Psoas muscle (tissue), 8 donors: Measurements from ENCODE around the gene MBD3. TPM values are rescaled to one million over a fixed set of nuclear protein-coding genes. Genes with fewer than 3 reads are reported as not detected.

Experiments
- ATAC-seq, 4 donors: fragments of 200-7000 bp; cut with Tn5 transposase; one replicate each; pipeline ENCODE4 v1.9.1; 2020; ENCODE audit warnings: moderate library complexity in 3 of 4, mild to moderate bottlenecking in 2 of 4
- DNase-seq, 2 donors: peaks; one replicate each; pipeline ENCODE4 v3.0.0-alpha.2; 2020
- H3K27ac ChIP-seq: fragments of 200-600 bp; one replicate; pipeline ENCODE4 v1.8.0; 2022
- H3K27me3 ChIP-seq, 3 donors: fragments of 200-600 bp in 1 of 3; one replicate each; pipeline versions ENCODE4 v1.6.1 to v1.8.0; 2013 to 2022; ENCODE audit warnings: low read length in 2 of 3, mild to moderate bottlenecking in 2 of 3, moderate library complexity in 1 of 3; ENCODE audit not compliant: insufficient read depth in 3 of 3
- H3K36me3 ChIP-seq, 2 donors: fragments of 200-600 bp in 1 of 2; one replicate each; pipeline versions ENCODE4 v1.6.1 to v1.8.0; 2013 to 2022; ENCODE audit warnings: low read depth in 1 of 2, mild to moderate bottlenecking in 1 of 2, moderate library complexity in 1 of 2; ENCODE audit not compliant: insufficient read depth in 1 of 2
- H3K4me1 ChIP-seq: fragments of 200-600 bp; one replicate; pipeline ENCODE4 v1.8.0; 2022
- H3K4me3 ChIP-seq: fragments of 200-600 bp; one replicate; pipeline ENCODE4 v1.8.0; 2022; ENCODE audit warnings: mild to moderate bottlenecking
- H3K9me3 ChIP-seq: fragments of 200-600 bp; one replicate; pipeline ENCODE4 v1.8.0; 2022
- WGBS, 3 donors: extraction: QIAGEN DNeasy Blood & Tissue Kit; methylation state at CpG; one replicate each; pipeline versions ENCODE4 v1.1.6 to v1.1.7; 2013; 5-methylcytosine and 5-hydroxymethylcytosine counted together
- intact Hi-C, 2 donors: fragments of 100-400 bp; cut with DNase I; formaldehyde crosslinking; loops; one replicate each; pipeline versions ENCODE4 v1.11.0 to v1.14.2; 2022
- polyA plus RNA-seq, 3 donors: library from polyadenylated mRNA; stranded (reverse); fragments of 200-250 nt; gene quantifications; one replicate each; pipeline ENCODE4 v1.2.3, GENCODE V29; 2013
- total RNA-seq, 4 donors: library from RNA; stranded (reverse); fragmentation: NEBNext Ultra II Directional in 2 of 4; extraction: Animal tissue kit (Norgen Biotek cat#: 25700) in 2 of 4; gene quantifications; one replicate each; pipeline versions ENCODE4 v1.2.1 to v1.2.4, GENCODE V29; 2021 to 2023
- TF ChIP-seq, protein P1 (sequence below): fragments of 200-600 bp; IDR thresholded peaks from one replicate; pipeline ENCODE4 v1.8.0; 2022; ENCODE audit warnings: antibody characterized with exemption
- donor health status: healthy with polysubstance abuse.
- donor health status: DM: no; HTN: no; CAD: no; lungs with moderate emphysema.
- donor health status: Bipolar disorder and iron deficiency.
- donor health status: healthy.
- donor health status: DM: yes; HTN: yes; CAD: no.
- donor health status: DM: no; HTN: no; CAD: no.
- donor health status: DM: no; HTN: no; CAD: no.
- donor health status: DM: yes; HTN: yes; CAD: no.

MBD3 gene
- total and polyA plus RNA-seq, 7 donors = 44.1 to 137 (median 83.6) TPM

- intact Hi-C loops = no loop called here
- no peak for DNase-seq
- Histone ChIP-seq H3K4me1 (peaks cover 15% of the 10 kb centered on the region), H3K27ac (no peak overlapping the region), H3K4me3 (no peak overlapping the region), H3K9me3 (no peaks in the 10 kb centered on the region), H3K27me3 (no peaks in the 10 kb centered on the region), H3K36me3 (peaks cover 7 to 54% of the 10 kb centered on the region in 2 donors)
- 86 to 91% (median 88%) methylated on average over 70 to 87 of the region's 87 CpGs for WGBS, 3 donors
- TF ChIP-seq, protein P1, sequence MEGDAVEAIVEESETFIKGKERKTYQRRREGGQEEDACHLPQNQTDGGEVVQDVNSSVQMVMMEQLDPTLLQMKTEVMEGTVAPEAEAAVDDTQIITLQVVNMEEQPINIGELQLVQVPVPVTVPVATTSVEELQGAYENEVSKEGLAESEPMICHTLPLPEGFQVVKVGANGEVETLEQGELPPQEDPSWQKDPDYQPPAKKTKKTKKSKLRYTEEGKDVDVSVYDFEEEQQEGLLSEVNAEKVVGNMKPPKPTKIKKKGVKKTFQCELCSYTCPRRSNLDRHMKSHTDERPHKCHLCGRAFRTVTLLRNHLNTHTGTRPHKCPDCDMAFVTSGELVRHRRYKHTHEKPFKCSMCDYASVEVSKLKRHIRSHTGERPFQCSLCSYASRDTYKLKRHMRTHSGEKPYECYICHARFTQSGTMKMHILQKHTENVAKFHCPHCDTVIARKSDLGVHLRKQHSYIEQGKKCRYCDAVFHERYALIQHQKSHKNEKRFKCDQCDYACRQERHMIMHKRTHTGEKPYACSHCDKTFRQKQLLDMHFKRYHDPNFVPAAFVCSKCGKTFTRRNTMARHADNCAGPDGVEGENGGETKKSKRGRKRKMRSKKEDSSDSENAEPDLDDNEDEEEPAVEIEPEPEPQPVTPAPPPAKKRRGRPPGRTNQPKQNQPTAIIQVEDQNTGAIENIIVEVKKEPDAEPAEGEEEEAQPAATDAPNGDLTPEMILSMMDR = no peak
- no peak for ATAC-seq
These were observed 8.0 kb downstream of the MBD3 start for GRCh38 chr19:1584500-1585242.

GRCh38 chr19:1582201-1582600 lies 10.5 kb downstream of the MBD3 start:
- WGBS, 3 donors = 89 to 91% (median 90%) methylated on average over 8 to 9 of the region's 9 CpGs
- ATAC-seq = no peak

DNA sequence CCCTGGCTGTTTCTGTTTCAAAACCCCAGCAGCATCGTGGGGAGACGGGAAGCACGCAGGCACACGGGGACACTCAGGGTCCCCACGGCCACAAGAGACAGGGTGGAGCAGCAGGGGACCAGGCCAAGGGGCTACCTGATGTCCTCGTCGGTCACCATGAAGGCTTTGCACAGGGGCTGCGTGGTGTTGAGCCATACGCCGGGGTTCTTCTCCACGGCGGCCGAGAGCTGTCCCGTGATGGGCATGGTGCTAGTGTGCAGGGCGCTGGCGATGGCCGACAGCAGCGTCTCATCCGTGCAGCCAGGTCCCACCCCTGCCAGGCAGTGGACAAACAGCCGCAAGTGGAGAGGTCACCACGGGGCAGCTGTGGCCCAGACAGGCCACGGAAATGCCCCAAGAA lies 11.7 kb downstream of the MBD3 start:
- intact Hi-C loops = no loop called here
- TF ChIP-seq, protein P1 = no peak
- no peak overlapping the region for H3K4me3 ChIP-seq
- WGBS, 3 donors = 91 to 93% (median 93%) methylated on average over 22 of the region's 22 CpGs
- no peak overlapping the region for H3K27ac ChIP-seq
- peaks cover 7 to 90% of the 10 kb centered on the region in 2 donors for H3K36me3 ChIP-seq
- DNase-seq (no peak), ATAC-seq (no peak)
- H3K9me3 ChIP-seq = no peaks in the 10 kb centered on the region
- no peaks in the 10 kb centered on the region for H3K27me3 ChIP-seq
- H3K4me1 ChIP-seq = no peaks in the 10 kb centered on the region

More at GRCh38 chr19:1582201-1582600, 10.5 kb downstream of the MBD3 start:
- no peaks in the 10 kb centered on the region for H3K27me3 ChIP-seq
- TF ChIP-seq, protein P1 = no peak
- no peaks in the 10 kb centered on the region for H3K9me3 ChIP-seq
- no peak for DNase-seq
- no peaks in the 10 kb centered on the region for H3K4me1 ChIP-seq
- H3K4me3 ChIP-seq = no peak overlapping the region
- H3K36me3 ChIP-seq = peaks cover 7 to 78% of the 10 kb centered on the region in 2 donors
- intact Hi-C loops = no loop called here
- H3K27ac ChIP-seq = no peak overlapping the region

DNA sequence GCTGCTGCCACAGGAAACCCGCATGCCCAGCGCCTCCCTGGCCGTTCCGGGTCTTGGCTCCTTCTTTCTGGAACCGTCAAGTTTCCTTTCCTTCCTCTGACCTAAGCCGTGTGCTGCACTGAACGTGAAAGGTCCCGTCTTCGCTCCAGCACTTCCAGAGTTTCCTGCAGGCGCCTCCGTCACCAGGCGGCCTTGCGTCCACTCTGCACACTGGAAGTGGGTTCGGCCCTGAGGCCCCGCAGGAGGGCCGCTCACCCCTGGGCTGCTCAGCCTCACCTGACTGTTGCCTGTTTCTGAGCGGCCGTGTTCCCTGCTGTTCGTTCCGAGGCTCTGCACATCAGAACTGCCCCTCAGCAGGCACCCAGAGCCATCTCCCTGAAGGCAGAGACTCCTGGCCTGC lies 12.3 kb downstream of the MBD3 start:
- H3K27ac ChIP-seq = no peak overlapping the region
- intact Hi-C loops = no loop called here
- WGBS, 3 donors = 85 to 88% (median 86%) methylated on average over 20 of the region's 20 CpGs
- H3K4me1 ChIP-seq = no peaks in the 10 kb centered on the region
- no peak for DNase-seq
- no peak for ATAC-seq
- peaks cover 7 to 90% of the 10 kb centered on the region in 2 donors for H3K36me3 ChIP-seq
- TF ChIP-seq, protein P1 = no peak
- no peak overlapping the region for H3K4me3 ChIP-seq
- H3K9me3 ChIP-seq = no peaks in the 10 kb centered on the region
- no peaks in the 10 kb centered on the region for H3K27me3 ChIP-seq
